ENCODE results near the gene LRRC34. TPM values are rescaled to one million over a fixed set of nuclear protein-coding genes. Genes with fewer than 3 reads are reported as not detected.

LRRC34 gene
- total RNA-seq, 2 experiments from 2014 or later = 2.8 to 2.9 TPM

GRCh38 chr3:169772897-169773816 is 39.5 kb downstream of the LRRC34 start, which contains the start of gene MYNN:
Gene MYNN, plus strand, starts transcription at chr3:169773396. Its CDS starts 900 bp downstream, at chr3:169774296.
- ChIA-PET CTCF (interaction anchor here (1.1 to 2.1 kb wide), 3 partner anchors 11 to 196 kb away, joined by 3 to 22 read pairs (median 5); partner anchors contain the start of gene SEC62), POLR2A (interaction anchor here (0.6 to 3.5 kb wide), 9 partner anchors 9 to 408 kb away, joined by 3 to 34 read pairs (median 3); partner anchors contain the start of genes LRRC34, LRRIQ4, PHC3 and SEC62)
- Mint-ChIP-seq H3K4me1 (ENCODE audit: low read depth) (peaks cover 39% of the 10 kb centered on the region), H3K9me3 (no peaks in the 10 kb centered on the region), H3K27me3 (no peaks in the 10 kb centered on the region), H3K36me3 (peaks cover 25% of the 10 kb centered on the region), H3K27ac (peak within 1 kb of the TSS; percentile 97), H3K4me3 (peak within 1 kb of the TSS; percentile 96)
- intact Hi-C loops (cut with micrococcal nuclease) = loop anchor here (1.0 to 2.0 kb wide), 10 partner anchors 8 to 1688 kb away; partner anchors contain the start of genes EIF5A2, PHC3, PRKCI and SEC62
- DNase-seq = peak; percentile 95

- intact Hi-C loops (cut with micrococcal nuclease) = loop anchor here (1.0 to 2.0 kb wide), 8 partner anchors 14 to 1688 kb away; partner anchors contain the start of genes EIF5A2, PRKCI, SEC62 and TNIK
- Mint-ChIP-seq H3K9me3 (no peaks in the 10 kb centered on the region), H3K36me3 (peaks cover 20% of the 10 kb centered on the region), H3K27ac (peak overlapping the region; percentile 97), H3K4me1 (ENCODE audit: low read depth) (peaks cover 36% of the 10 kb centered on the region), H3K27me3 (no peaks in the 10 kb centered on the region), H3K4me3 (peak overlapping the region; percentile 96)
- ChIA-PET CTCF (interaction anchor here (0.7 to 2.1 kb wide), 4 partner anchors 10 to 197 kb away, joined by 3 to 22 read pairs (median 4); partner anchors contain the start of gene SEC62), POLR2A (interaction anchor here (0.7 to 3.5 kb wide), 6 partner anchors 9 to 326 kb away, joined by 3 to 34 read pairs (median 4); partner anchors contain the start of genes SEC62 and TERC)
- DNase-seq = no peak
Measured at GRCh38 chr3:169772305-169772896, 40.3 kb downstream of the LRRC34 start.

GRCh38 chr3:169771497-169772304 is 41.0 kb downstream of the LRRC34 start:
- CTCF ChIA-PET = interaction anchor here (0.7 to 2.1 kb wide), 3 partner anchors 9 to 198 kb away, joined by 3 to 22 read pairs (median 3); no protein-coding TSS in a partner anchor
- Mint-ChIP-seq H3K27ac (peak overlapping the region; percentile 97), H3K27me3 (no peaks in the 10 kb centered on the region), H3K4me3 (peak overlapping the region; percentile 96), H3K9me3 (no peaks in the 10 kb centered on the region), H3K4me1 (ENCODE audit: low read depth) (peaks cover 33% of the 10 kb centered on the region), H3K36me3 (peaks cover 16% of the 10 kb centered on the region)
- intact Hi-C loops (cut with micrococcal nuclease) = loop anchor here (1.0 to 2.0 kb wide), 8 partner anchors 13 to 1689 kb away; partner anchors contain the start of genes EIF5A2, PRKCI, SEC62 and TNIK
- POLR2A ChIA-PET = interaction anchor here (0.7 to 3.5 kb wide), 4 partner anchors 8 to 195 kb away, joined by 4 to 34 read pairs (median 8); partner anchors contain the start of genes SEC62 and TERC
- peak; percentile 60 for DNase-seq

GRCh38 chr3:169769287-169770181 is 43.2 kb downstream of the LRRC34 start, which contains the start of gene ACTRT3:
Gene ACTRT3, minus strand, starts transcription at chr3:169769561. Its CDS starts 41 bp downstream, at chr3:169769520.
- Mint-ChIP-seq H3K27me3 (no peaks in the 10 kb centered on the region), H3K9me3 (no peaks in the 10 kb centered on the region), H3K27ac (peak within 1 kb of the TSS; percentile 79), H3K4me3 (peak within 1 kb of the TSS; percentile 87), H3K36me3 (peaks cover 4% of the 10 kb centered on the region), H3K4me1 (ENCODE audit: low read depth) (peaks cover 21% of the 10 kb centered on the region)
- peak; percentile 74 for DNase-seq
- POLR2A ChIA-PET = interaction anchor here (0.7 kb wide), 1 partner anchor 198 kb away, joined by 3 read pairs; no protein-coding TSS in a partner anchor
- intact Hi-C loops (cut with micrococcal nuclease) = loop anchor here (10.0 kb wide), 1 partner anchor 655 kb away; no protein-coding TSS in a partner anchor
- CTCF ChIA-PET = interaction anchor here (1.3 kb wide), 1 partner anchor 9 kb away, joined by 3 read pairs; no protein-coding TSS in a partner anchor

GRCh38 chr3:169764882-169765612 is 47.7 kb downstream of the LRRC34 start, which contains the start of gene TERC:
Gene TERC, minus strand, starts transcription at chr3:169765060.
- Mint-ChIP-seq H3K4me1 (ENCODE audit: low read depth) (peaks cover 23% of the 10 kb centered on the region), H3K27ac (peak within 1 kb of the TSS; percentile 99), H3K27me3 (no peaks in the 10 kb centered on the region), H3K4me3 (peak within 1 kb of the TSS; percentile 96), H3K9me3 (peaks cover 2% of the 10 kb centered on the region), H3K36me3 (peaks cover 3% of the 10 kb centered on the region)
- intact Hi-C loops (cut with micrococcal nuclease) = loop anchor here (1.0 to 10.0 kb wide), 8 partner anchors 8 to 660 kb away; partner anchors contain the start of genes GPR160, MYNN, PHC3 and PRKCI
- peak; percentile 95 for DNase-seq
- POLR2A ChIA-PET = interaction anchor here (2.3 to 3.5 kb wide), 2 partner anchors 8 to 202 kb away, joined by 8 to 34 read pairs; partner anchors contain the start of genes MYNN and SEC62
- CTCF ChIA-PET = interaction anchor here (1.2 kb wide), 1 partner anchor 96 kb away, joined by 4 read pairs; no protein-coding TSS in a partner anchor

GRCh38 chr3:169764312-169764881 is 48.3 kb downstream of the LRRC34 start:
- H3K27me3 Mint-ChIP-seq = no peaks in the 10 kb centered on the region
- intact Hi-C loops (cut with micrococcal nuclease) = loop anchor here (2.0 to 10.0 kb wide), 5 partner anchors 202 to 660 kb away; partner anchors contain the start of genes GPR160, PHC3 and SEC62
- ChIA-PET POLR2A (interaction anchor here (0.6 to 3.5 kb wide), 3 partner anchors 9 to 202 kb away, joined by 4 to 34 read pairs (median 8); partner anchors contain the start of genes LRRC34, LRRIQ4, MYNN and SEC62), CTCF (interaction anchor here (0.8 to 4.3 kb wide), 4 partner anchors 8 to 203 kb away, joined by 3 to 22 read pairs (median 6); partner anchors contain the start of genes LRRC34, LRRIQ4, MYNN and SEC62)
- peak; percentile 80 for DNase-seq
- peaks cover 3% of the 10 kb centered on the region for H3K36me3 Mint-ChIP-seq
- peak overlapping the region; percentile 99 for H3K27ac Mint-ChIP-seq
- peaks cover 2% of the 10 kb centered on the region for H3K9me3 Mint-ChIP-seq
- H3K4me1 Mint-ChIP-seq (ENCODE audit: low read depth) = peaks cover 23% of the 10 kb centered on the region
- peak overlapping the region; percentile 96 for H3K4me3 Mint-ChIP-seq

- Mint-ChIP-seq H3K4me3 (no peak overlapping the region), H3K27ac (no peak overlapping the region), H3K36me3 (peaks cover 3% of the 10 kb centered on the region), H3K9me3 (peaks cover 2% of the 10 kb centered on the region), H3K4me1 (ENCODE audit: low read depth) (peaks cover 36% of the 10 kb centered on the region), H3K27me3 (no peaks in the 10 kb centered on the region)
- POLR2A ChIA-PET = no interaction called here
- intact Hi-C loops (cut with micrococcal nuclease) = loop anchor here (5.0 to 10.0 kb wide), 2 partner anchors 277 to 664 kb away; partner anchors contain the start of gene GPR160
- no peak for DNase-seq
- CTCF ChIA-PET = interaction anchor here (0.7 to 4.3 kb wide), 2 partner anchors 9 to 12 kb away, joined by 3 to 22 read pairs; partner anchors contain the start of genes ACTRT3 and MYNN
Measured at GRCh38 chr3:169760479-169760878, 52.2 kb downstream of the LRRC34 start.

GRCh38 chr3:169759256-169759655 is 53.4 kb downstream of the LRRC34 start:
- no peaks in the 10 kb centered on the region for H3K27me3 Mint-ChIP-seq
- peak overlapping the region; percentile 12 for H3K4me3 Mint-ChIP-seq
- ChIA-PET CTCF (no interaction called here), POLR2A (no interaction called here)
- H3K36me3 Mint-ChIP-seq = peaks cover 2% of the 10 kb centered on the region
- H3K27ac Mint-ChIP-seq = peak overlapping the region; percentile 76
- peaks cover 30% of the 10 kb centered on the region for H3K4me1 Mint-ChIP-seq (ENCODE audit: low read depth)
- DNase-seq = no peak
- peaks cover 2% of the 10 kb centered on the region for H3K9me3 Mint-ChIP-seq
- intact Hi-C loops (cut with micrococcal nuclease) = loop anchor here (1.0 to 2.0 kb wide), 3 partner anchors 14 to 297 kb away; partner anchors contain the start of gene MYNN

Data from activated CD4-positive, alpha-beta memory T cell treated with anti-CD3 and anti-CD28 coated beads for 36 hours (primary cell).